ENCODE results near the gene POLR2L. TPM values are rescaled to one million over a fixed set of nuclear protein-coding genes. Genes with fewer than 3 reads are reported as not detected.

The POLR2L gene
- total and polyA plus RNA-seq, 12 donors = 26.2 to 206 (median 109) TPM

- H3K27me3 ChIP-seq = no peaks in the 10 kb centered on the region
- WGBS, 4 donors = 55 to 81% (median 59%) methylated on average over 11 to 31 of the region's 31 CpGs
- peaks cover 52 to 84% of the 10 kb centered on the region in 2 donors for H3K4me1 ChIP-seq (replicated peaks in 1 of 2)
- peaks cover 0 to 4% of the 10 kb centered on the region in 2 donors for H3K36me3 ChIP-seq (replicated peaks in 1 of 2)
- peak; percentile 80 to 90 (median 84) for DNase-seq
- H3K4me3 ChIP-seq = peak overlapping the region in 1 of 4 donors; percentile 54
- H3K9me3 ChIP-seq (replicated peaks in 1 of 3) = no peaks in the 10 kb centered on the region
- TF ChIP-seq POLR2A (IDR thresholded peaks at IDR 0.05) = peak in 1 of 2 donors; percentile 71
- TF ChIP-seq, protein P1, sequence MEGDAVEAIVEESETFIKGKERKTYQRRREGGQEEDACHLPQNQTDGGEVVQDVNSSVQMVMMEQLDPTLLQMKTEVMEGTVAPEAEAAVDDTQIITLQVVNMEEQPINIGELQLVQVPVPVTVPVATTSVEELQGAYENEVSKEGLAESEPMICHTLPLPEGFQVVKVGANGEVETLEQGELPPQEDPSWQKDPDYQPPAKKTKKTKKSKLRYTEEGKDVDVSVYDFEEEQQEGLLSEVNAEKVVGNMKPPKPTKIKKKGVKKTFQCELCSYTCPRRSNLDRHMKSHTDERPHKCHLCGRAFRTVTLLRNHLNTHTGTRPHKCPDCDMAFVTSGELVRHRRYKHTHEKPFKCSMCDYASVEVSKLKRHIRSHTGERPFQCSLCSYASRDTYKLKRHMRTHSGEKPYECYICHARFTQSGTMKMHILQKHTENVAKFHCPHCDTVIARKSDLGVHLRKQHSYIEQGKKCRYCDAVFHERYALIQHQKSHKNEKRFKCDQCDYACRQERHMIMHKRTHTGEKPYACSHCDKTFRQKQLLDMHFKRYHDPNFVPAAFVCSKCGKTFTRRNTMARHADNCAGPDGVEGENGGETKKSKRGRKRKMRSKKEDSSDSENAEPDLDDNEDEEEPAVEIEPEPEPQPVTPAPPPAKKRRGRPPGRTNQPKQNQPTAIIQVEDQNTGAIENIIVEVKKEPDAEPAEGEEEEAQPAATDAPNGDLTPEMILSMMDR (IDR thresholded peaks at IDR 0.05) = no peak
- H3K27ac ChIP-seq = peak overlapping the region in 3 of 5 donors; percentile 87 to 90 (median 87)
- intact Hi-C loops (cut with DNase I) = no loop called here
Observed at GRCh38 chr11:831118-831864, 11.0 kb downstream of the POLR2L start.

DNA sequence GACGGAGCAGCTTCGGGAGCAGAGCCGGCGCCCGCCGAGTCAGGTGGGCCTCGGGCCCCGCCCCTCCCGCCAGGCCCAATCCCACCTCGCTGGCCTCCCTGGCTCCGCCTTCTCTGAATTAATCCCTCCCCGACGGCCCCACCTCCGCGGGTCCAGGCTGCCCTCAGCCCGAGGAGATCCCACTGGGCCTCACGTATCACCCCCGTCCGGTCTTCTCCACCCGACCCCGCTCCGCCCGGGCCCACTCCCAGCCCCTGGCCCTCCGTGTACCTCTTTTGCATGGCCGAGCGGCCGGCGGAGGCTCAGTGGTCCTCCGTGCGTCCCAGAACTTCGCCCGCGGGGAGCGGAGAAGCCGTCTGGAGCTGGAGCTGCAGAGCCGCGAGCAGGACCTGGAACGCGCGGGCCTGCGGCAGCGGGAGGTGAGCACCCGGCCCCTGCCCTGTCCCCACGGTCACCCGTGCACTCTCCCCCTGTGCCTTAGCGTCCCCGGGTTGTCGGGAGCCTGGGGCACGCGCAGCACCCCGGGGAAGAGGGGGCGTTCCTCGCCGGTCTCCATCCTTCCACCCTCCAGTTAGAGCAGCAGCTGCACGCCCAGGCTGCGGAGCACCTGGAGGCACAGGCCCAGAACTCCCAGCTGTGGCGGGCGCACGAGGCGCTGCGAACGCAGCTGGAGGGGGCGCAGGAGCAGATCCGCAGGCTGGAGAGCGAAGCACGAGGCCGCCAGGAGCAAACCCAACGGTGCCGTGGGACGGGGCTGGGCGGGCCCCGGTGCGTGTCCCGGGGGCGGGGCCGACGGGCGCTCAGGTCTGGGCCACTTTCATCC is 11.8 kb downstream of the POLR2L start:
- peaks cover 52 to 84% of the 10 kb centered on the region in 2 donors for H3K4me1 ChIP-seq (replicated peaks in 1 of 2)
- no peaks in the 10 kb centered on the region for H3K9me3 ChIP-seq (replicated peaks in 1 of 3)
- H3K4me3 ChIP-seq = peak overlapping the region in 2 of 4 donors; percentile 8 to 54
- intact Hi-C loops (cut with DNase I) = no loop called here
- H3K36me3 ChIP-seq (replicated peaks in 1 of 2) = no peaks in the 10 kb centered on the region
- H3K27me3 ChIP-seq = no peaks in the 10 kb centered on the region
- H3K27ac ChIP-seq = peak overlapping the region in 2 of 5 donors; percentile 53 to 87
- TF ChIP-seq, protein P1 (IDR thresholded peaks at IDR 0.05) = no peak
- TF ChIP-seq POLR2A (IDR thresholded peaks at IDR 0.05) = no peak
- peak in 6 of 7 donors; percentile 61 to 85 (median 68) for DNase-seq
- 38 to 44% (median 42%) methylated on average over 15 to 78 of the region's 78 CpGs for WGBS, 4 donors

DNA sequence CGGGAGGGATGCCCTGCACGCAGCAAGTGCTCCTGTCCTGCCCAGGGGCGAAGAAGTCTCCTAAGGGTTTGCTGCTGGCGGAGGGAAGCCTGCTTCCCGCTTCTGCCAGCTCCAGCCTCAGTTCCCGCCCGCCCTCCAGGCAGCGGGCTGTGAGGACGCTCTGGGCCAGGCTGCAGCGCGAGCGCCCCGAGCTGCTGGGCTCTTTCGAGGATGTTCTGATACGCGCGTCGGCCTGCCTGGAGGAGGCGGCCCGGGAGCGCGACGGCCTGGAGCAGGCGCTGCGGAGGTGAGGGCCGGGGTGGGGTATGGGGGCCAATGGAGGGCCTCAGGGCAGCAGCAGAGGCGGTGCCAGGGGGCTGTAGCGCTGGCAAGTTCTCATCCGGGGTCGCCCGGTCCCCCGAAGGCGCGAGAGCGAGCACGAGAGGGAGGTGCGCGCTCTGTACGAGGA is 12.5 kb downstream of the POLR2L start:
- Histone ChIP-seq H3K9me3 (replicated peaks in 1 of 3) (no peaks in the 10 kb centered on the region), H3K27me3 (no peaks in the 10 kb centered on the region), H3K36me3 (replicated peaks in 1 of 2) (peaks cover 0 to 3% of the 10 kb centered on the region in 2 donors), H3K27ac (peak overlapping the region in 1 of 5 donors; percentile 53), H3K4me1 (replicated peaks in 1 of 2) (peaks cover 48 to 78% of the 10 kb centered on the region in 2 donors), H3K4me3 (peak overlapping the region in 2 of 4 donors; percentile 8 to 54)
- intact Hi-C loops (cut with DNase I) = no loop called here
- DNase-seq = no peak
- TF ChIP-seq, protein P1 (IDR thresholded peaks at IDR 0.05) = no peak
- TF ChIP-seq POLR2A (IDR thresholded peaks at IDR 0.05) = no peak
- WGBS, 4 donors = 26 to 55% (median 36%) methylated on average over 16 to 39 of the region's 39 CpGs; no CpG with 5 or more reads in 1 of the 4 donors

Measured in adrenal gland (tissue), 12 donors.